Measurements from ENCODE around the gene FFAR3. TPM values are rescaled to one million over a fixed set of nuclear protein-coding genes. Genes with fewer than 3 reads are reported as not detected.

The FFAR3 gene
- total and polyA plus RNA-seq, 2 of the 8 experiments (the other 6 are each of a cell fraction or from before 2014, with no cell fraction given): not detected

DNA sequence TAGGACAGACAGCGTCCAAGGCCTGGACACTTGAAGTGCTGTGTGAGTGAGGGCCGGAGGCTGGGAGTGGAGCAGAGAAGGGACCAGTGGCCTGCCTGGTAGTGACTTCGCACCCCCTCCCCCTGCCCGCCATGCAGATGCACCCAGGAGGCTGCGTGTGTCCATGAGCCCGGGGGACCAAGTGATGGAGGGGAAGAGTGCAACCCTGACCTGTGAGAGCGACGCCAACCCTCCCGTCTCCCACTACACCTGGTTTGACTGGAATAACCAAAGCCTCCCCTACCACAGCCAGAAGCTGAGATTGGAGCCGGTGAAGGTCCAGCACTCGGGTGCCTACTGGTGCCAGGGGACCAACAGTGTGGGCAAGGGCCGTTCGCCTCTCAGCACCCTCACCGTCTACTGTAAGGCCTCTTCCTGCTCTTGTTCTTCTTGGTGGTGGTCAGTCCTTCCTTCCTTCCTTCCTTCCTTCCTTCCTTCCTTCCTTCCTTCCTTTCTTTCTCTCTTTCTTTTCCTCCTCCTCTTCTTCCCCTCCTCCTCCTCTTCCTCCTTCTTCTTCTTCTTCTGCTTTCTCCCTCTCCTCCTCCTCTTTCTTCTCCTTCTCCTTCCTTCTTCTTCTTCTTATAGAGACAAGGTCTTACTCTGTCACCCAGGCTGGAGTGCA lies 16.6 kb upstream of the FFAR3 start:
- H3K56ac ChIP-seq (replicated peaks; ENCODE audit: insufficient read length, low read depth, low read length): no peak overlapping the region
- POLR2A ChIA-PET (ENCODE audit: partially characterized antibody): interaction anchor here (1.5 kb wide), 1 partner anchor 169 kb away, joined by 6 read pairs; no protein-coding TSS in a partner anchor
- no peak overlapping the region for H4K5ac ChIP-seq (ENCODE audit: insufficient read length, low read depth, low read length)
- DNase-seq (ENCODE audit: low read depth in 1 of 2, low spot score in 2 of 2): no peak
- H3K23ac ChIP-seq (ENCODE audit: insufficient read length): no peak overlapping the region
- no peak overlapping the region for H2BK15ac ChIP-seq (ENCODE audit: low read length)
- no peak overlapping the region for H2AK5ac ChIP-seq (ENCODE audit: low read depth, low read length)
- H2BK120ac ChIP-seq (replicated peaks; ENCODE audit: low read depth, low read length): no peak overlapping the region
- WGBS, 2 experiments (ENCODE audit: extremely low coverage in 1 of 2, insufficient coverage in 1 of 2, insufficient read length in 1 of 2, insufficient replicate concordance in 2 of 2, low coverage in 1 of 2, low lambda C conversion rate in 2 of 2, missing lambda C conversion rate in 1 of 2): 90% methylated on average over 14 of the region's 14 CpGs; no CpG with 5 or more reads in 1 of the 2 experiments
- no peak overlapping the region for H4K91ac ChIP-seq (replicated peaks; ENCODE audit: insufficient read length, low read length)
- no peaks in the 10 kb centered on the region for H3K9me3 ChIP-seq (ENCODE audit: insufficient read depth in 2 of 2, low read depth in 1 of 2, low read length in 1 of 2)
- no peaks in the 10 kb centered on the region for H4K20me1 ChIP-seq (replicated peaks in 1 of 2; ENCODE audit: control insufficient read depth in 1 of 2, insufficient read depth in 2 of 2, low read length in 2 of 2)
- H3K18ac ChIP-seq (ENCODE audit: extremely low read depth, low read length): no peak overlapping the region
- H3K4me3 ChIP-seq (ENCODE audit: extremely low read depth in 1 of 4, insufficient read depth in 2 of 4, low read depth in 3 of 4, low read length in 4 of 4): no peak overlapping the region
- H3K27ac ChIP-seq (ENCODE audit: low read depth, low read length): no peak overlapping the region
- FAIRE-seq: no peak
- no peaks in the 10 kb centered on the region; the same call in 1 of the 2 replicates for H3K23me2 ChIP-seq (ENCODE audit: low read depth, low read length)
- no peak overlapping the region for H2BK5ac ChIP-seq (ENCODE audit: low read depth, low read length)
- H3K14ac ChIP-seq (ENCODE audit: insufficient read length): no peak overlapping the region
- no peaks in the 10 kb centered on the region for H3K4me1 ChIP-seq (replicated peaks in 1 of 4; ENCODE audit: control insufficient read depth in 3 of 4, insufficient read depth in 4 of 4, low read length in 3 of 4)
- no peaks in the 10 kb centered on the region for H3K36me3 ChIP-seq (ENCODE audit: control insufficient read depth in 2 of 4, insufficient read depth in 4 of 4, low read length in 3 of 4)
- H3K9ac ChIP-seq (replicated peaks in 1 of 4; ENCODE audit: extremely low read depth in 1 of 4, low read depth in 3 of 4, low read length in 3 of 4): no peak overlapping the region
- no peaks in the 10 kb centered on the region for H3K79me1 ChIP-seq (ENCODE audit: low read depth, low read length)
- no peak overlapping the region for H2BK20ac ChIP-seq (ENCODE audit: low read length)
- no peak overlapping the region for H2BK12ac ChIP-seq (ENCODE audit: low read depth, low read length)
- no peak overlapping the region for H3K4ac ChIP-seq (replicated peaks; ENCODE audit: insufficient read length, low read depth, low read length)
- no peak overlapping the region for H2AFZ ChIP-seq (ENCODE audit: low read length)
- no peak overlapping the region for H4K8ac ChIP-seq (ENCODE audit: extremely low read depth, insufficient read depth, low read length)
- no peak overlapping the region for H3K4me2 ChIP-seq (ENCODE audit: insufficient read depth in 1 of 2, low read depth in 2 of 2, low read length in 2 of 2)
- CTCF ChIA-PET (ENCODE audit: partially characterized antibody): interaction anchor here (0.9 to 1.3 kb wide), 3 partner anchors 9 to 73 kb away, joined by 3 read pairs; no protein-coding TSS in a partner anchor
- H3K27me3 ChIP-seq (replicated peaks in 1 of 4; ENCODE audit: control insufficient read depth in 3 of 4, extremely low read depth in 1 of 4, insufficient read depth in 3 of 4, low read length in 3 of 4): no peaks in the 10 kb centered on the region
- H3K79me2 ChIP-seq (ENCODE audit: control insufficient read depth in 1 of 2, insufficient read depth in 2 of 2, low read length in 2 of 2): no peaks in the 10 kb centered on the region
- TF ChIP-seq NANOG (IDR thresholded peaks at IDR 0.05; ENCODE audit: insufficient read depth, low read depth, low read length, poor library complexity, severe bottlenecking) (no peak), TBP (IDR thresholded peaks at IDR 0.05; ENCODE audit: low read depth, low read length) (no peak), CHD2 (IDR thresholded peaks at IDR 0.05; ENCODE audit: low read length) (no peak), RFX5 (IDR thresholded peaks at IDR 0.05; ENCODE audit: borderline replicate concordance, low read depth, low read length) (no peak), EZH2 (IDR thresholded peaks at IDR 0.05; ENCODE audit: low read depth, low read length, severe bottlenecking) (no peak), RNF2 (IDR thresholded peaks at IDR 0.05; ENCODE audit: borderline replicate concordance, low read depth, low read length, missing control alignments, poor library complexity, severe bottlenecking) (no peak), CREB1 (IDR thresholded peaks at IDR 0.05) (no peak), GTF2F1 (IDR thresholded peaks at IDR 0.05; ENCODE audit: borderline replicate concordance, low read depth, low read length) (no peak), CTBP2 (IDR thresholded peaks at IDR 0.05; ENCODE audit: borderline replicate concordance, insufficient read depth, insufficient read length, low read length) (no peak), HDAC6 (IDR thresholded peaks at IDR 0.05; ENCODE audit: low read depth, low read length) (no peak), CHD1 (IDR thresholded peaks at IDR 0.05; ENCODE audit: low read depth, low read length) (no peak), CBX5 (IDR thresholded peaks at IDR 0.05; ENCODE audit: low read depth, low read length) (no peak), POU5F1 (IDR thresholded peaks at IDR 0.05; ENCODE audit: low read depth, low read length) (no peak)

Measured in H1 (cell line).